SK-N-SH treated with all-trans-retinoic acid at 6 μM for 48 hours (cell line): ENCODE results near the gene TNS1.

ENCODE experiments used
- ATAC-seq: fragments of 200-7000 bp; cut with Tn5 transposase; 3 replicates; pipeline ENCODE4 v1.9.1; 2020; ENCODE audit warnings: mild to moderate bottlenecking, moderate library complexity
- ARNTL ChIP-seq: fragments of 450-650 bp; formaldehyde crosslinking; IDR thresholded peaks from 2 replicates; pipeline ENCODE4 v1.5.0; 2020; ENCODE audit warnings: low read depth, mild to moderate bottlenecking, moderate library complexity, borderline replicate concordance
- BACH2 ChIP-seq: fragments of 250-450 bp; sonication (Bioruptor Pico); IDR thresholded peaks from 2 replicates; pipeline ENCODE4 v1.9.0; 2021; ENCODE audit warnings: mild to moderate bottlenecking, borderline replicate concordance
- CREB5 ChIP-seq: fragments of 250-450 bp; sonication (Bioruptor Pico); IDR thresholded peaks from 2 replicates; pipeline ENCODE4 v1.5.1; 2020; ENCODE audit warnings: low read depth, mild to moderate bottlenecking, moderate library complexity
- CSDC2 ChIP-seq: fragments of 250-450 bp; sonication (Bioruptor Pico); IDR thresholded peaks from 2 replicates; pipeline ENCODE4 v1.5.0; 2020; ENCODE audit warnings: mild to moderate bottlenecking, moderate library complexity
- ESRRG ChIP-seq: fragments of 250-450 bp; sonication (Bioruptor Pico); IDR thresholded peaks from 2 replicates; pipeline ENCODE4 v1.6.1; 2021; ENCODE audit warnings: mild to moderate bottlenecking
- GLIS3 ChIP-seq: fragments of 250-450 bp; sonication (Bioruptor Pico); IDR thresholded peaks from 2 replicates; pipeline ENCODE4 v1.5.0; 2020; ENCODE audit warnings: mild to moderate bottlenecking, moderate library complexity
- ISL1 ChIP-seq: fragments of 250-450 bp; sonication (Bioruptor Pico); IDR thresholded peaks from 2 replicates; pipeline ENCODE4 v2.1.2; 2022; ENCODE audit warnings: mild to moderate bottlenecking, moderate library complexity
- OSR1 ChIP-seq: fragments of 250-450 bp; sonication (Bioruptor Pico); IDR thresholded peaks from 2 replicates; pipeline ENCODE4 v1.8.0; 2022; ENCODE audit warnings: moderate library complexity, mild to moderate bottlenecking, inconsistent platforms
- PPARA ChIP-seq: fragments of 250-450 bp; sonication (Bioruptor Pico); IDR thresholded peaks from 2 replicates; pipeline ENCODE4 v1.5.0; 2020; ENCODE audit warnings: mild to moderate bottlenecking, borderline replicate concordance
- RARB ChIP-seq: fragments of 250-450 bp; sonication (Bioruptor Pico); IDR thresholded peaks from 2 replicates; pipeline ENCODE4 v1.8.0; 2021; ENCODE audit warnings: mild to moderate bottlenecking, moderate library complexity
- SNAI2 ChIP-seq: fragments of 250-450 bp; sonication (Bioruptor Pico); IDR thresholded peaks from 2 replicates; pipeline ENCODE4 v1.5.0; 2020; ENCODE audit warnings: mild to moderate bottlenecking, moderate library complexity
- TCF4 ChIP-seq: fragments of 250-450 bp; sonication (Bioruptor Pico); IDR thresholded peaks from 2 replicates; pipeline ENCODE4 v1.8.0; 2021; ENCODE audit warnings: mild to moderate bottlenecking, moderate library complexity, borderline replicate concordance
- TOX ChIP-seq: fragments of 250-450 bp; sonication (Bioruptor Pico); IDR thresholded peaks from 2 replicates; pipeline ENCODE4 v1.8.0; 2021; ENCODE audit warnings: mild to moderate bottlenecking, moderate library complexity, borderline replicate concordance
- TSHZ2 ChIP-seq: fragments of 250-450 bp; sonication (Bioruptor Pico); IDR thresholded peaks from 2 replicates; pipeline ENCODE4 v1.5.0; 2020; ENCODE audit warnings: mild to moderate bottlenecking, moderate library complexity
- ZC3H10 ChIP-seq: fragments of 250-450 bp; sonication (Bioruptor Pico); IDR thresholded peaks from 2 replicates; pipeline ENCODE4 v1.5.1; 2021; ENCODE audit warnings: mild to moderate bottlenecking, moderate library complexity
- ZFP3 ChIP-seq: fragments of 250-450 bp; sonication (Bioruptor Pico); IDR thresholded peaks from 2 replicates; pipeline ENCODE4 v1.5.0; 2020; ENCODE audit warnings: mild to moderate bottlenecking, moderate library complexity
- ZFP30 ChIP-seq: fragments of 450-650 bp; formaldehyde crosslinking; IDR thresholded peaks from 2 replicates; pipeline ENCODE4 v1.5.0; 2022; ENCODE audit warnings: mild to moderate bottlenecking, moderate library complexity
- ZNF565 ChIP-seq: fragments of 450-650 bp; formaldehyde crosslinking; conservative IDR thresholded peaks from 2 replicates; pipeline ENCODE4 v1.5.0; 2020; ENCODE audit warnings: low read depth, mild to moderate bottlenecking, moderate library complexity
- ZNF70 ChIP-seq: fragments of 450-650 bp; formaldehyde crosslinking; IDR thresholded peaks from 2 replicates; pipeline ENCODE4 v1.5.0; 2020; ENCODE audit warnings: mild to moderate bottlenecking, moderate library complexity
- ZNF8 ChIP-seq: fragments of 450-650 bp; formaldehyde crosslinking; IDR thresholded peaks from 2 replicates; pipeline ENCODE4 v1.5.0; 2020; ENCODE audit warnings: mild to moderate bottlenecking, moderate library complexity
- TF ChIP-seq, protein P1 (sequence below): fragments of 250-450 bp; sonication (Bioruptor Pico); IDR thresholded peaks from 2 replicates; pipeline ENCODE4 v1.8.0; 2020; ENCODE audit warnings: mild to moderate bottlenecking, moderate library complexity, borderline replicate concordance
- TF ChIP-seq, protein P2 (sequence below): fragments of 250-450 bp; sonication (Bioruptor Pico); IDR thresholded peaks from 2 replicates; pipeline ENCODE4 v1.8.0; 2021; ENCODE audit warnings: low read depth, mild to moderate bottlenecking, moderate library complexity, borderline replicate concordance

Gene TNS1

GRCh38 chr2:218022131-218022850 is 19.5 kb upstream of the TNS1 start:
- TF ChIP-seq, protein P1, sequence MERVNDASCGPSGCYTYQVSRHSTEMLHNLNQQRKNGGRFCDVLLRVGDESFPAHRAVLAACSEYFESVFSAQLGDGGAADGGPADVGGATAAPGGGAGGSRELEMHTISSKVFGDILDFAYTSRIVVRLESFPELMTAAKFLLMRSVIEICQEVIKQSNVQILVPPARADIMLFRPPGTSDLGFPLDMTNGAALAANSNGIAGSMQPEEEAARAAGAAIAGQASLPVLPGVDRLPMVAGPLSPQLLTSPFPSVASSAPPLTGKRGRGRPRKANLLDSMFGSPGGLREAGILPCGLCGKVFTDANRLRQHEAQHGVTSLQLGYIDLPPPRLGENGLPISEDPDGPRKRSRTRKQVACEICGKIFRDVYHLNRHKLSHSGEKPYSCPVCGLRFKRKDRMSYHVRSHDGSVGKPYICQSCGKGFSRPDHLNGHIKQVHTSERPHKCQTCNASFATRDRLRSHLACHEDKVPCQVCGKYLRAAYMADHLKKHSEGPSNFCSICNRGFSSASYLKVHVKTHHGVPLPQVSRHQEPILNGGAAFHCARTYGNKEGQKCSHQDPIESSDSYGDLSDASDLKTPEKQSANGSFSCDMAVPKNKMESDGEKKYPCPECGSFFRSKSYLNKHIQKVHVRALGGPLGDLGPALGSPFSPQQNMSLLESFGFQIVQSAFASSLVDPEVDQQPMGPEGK = no peak
- TF ChIP-seq CSDC2 (CRISPR knock-in tag) = no peak
- TF ChIP-seq BACH2 (CRISPR knock-in tag) = no peak
- no peak for TF ChIP-seq PPARA
- TF ChIP-seq TOX (CRISPR knock-in tag) = no peak
- TF ChIP-seq RARB (CRISPR knock-in tag) = no peak
- TF ChIP-seq, protein P2, sequence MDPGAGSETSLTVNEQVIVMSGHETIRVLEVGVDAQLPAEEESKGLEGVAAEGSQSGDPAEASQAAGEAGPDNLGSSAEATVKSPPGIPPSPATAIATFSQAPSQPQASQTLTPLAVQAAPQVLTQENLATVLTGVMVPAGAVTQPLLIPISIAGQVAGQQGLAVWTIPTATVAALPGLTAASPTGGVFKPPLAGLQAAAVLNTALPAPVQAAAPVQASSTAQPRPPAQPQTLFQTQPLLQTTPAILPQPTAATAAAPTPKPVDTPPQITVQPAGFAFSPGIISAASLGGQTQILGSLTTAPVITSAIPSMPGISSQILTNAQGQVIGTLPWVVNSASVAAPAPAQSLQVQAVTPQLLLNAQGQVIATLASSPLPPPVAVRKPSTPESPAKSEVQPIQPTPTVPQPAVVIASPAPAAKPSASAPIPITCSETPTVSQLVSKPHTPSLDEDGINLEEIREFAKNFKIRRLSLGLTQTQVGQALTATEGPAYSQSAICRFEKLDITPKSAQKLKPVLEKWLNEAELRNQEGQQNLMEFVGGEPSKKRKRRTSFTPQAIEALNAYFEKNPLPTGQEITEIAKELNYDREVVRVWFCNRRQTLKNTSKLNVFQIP (CRISPR knock-in tag) = no peak
- no peak for TF ChIP-seq ESRRG (CRISPR knock-in tag)
- no peak for TF ChIP-seq ZNF565 (CRISPR knock-in tag)
- TF ChIP-seq ZC3H10 (CRISPR knock-in tag) = no peak
- TF ChIP-seq SNAI2 = no peak
- TF ChIP-seq, all 23 proteins: peak for 0
- no peak for ATAC-seq

DNA sequence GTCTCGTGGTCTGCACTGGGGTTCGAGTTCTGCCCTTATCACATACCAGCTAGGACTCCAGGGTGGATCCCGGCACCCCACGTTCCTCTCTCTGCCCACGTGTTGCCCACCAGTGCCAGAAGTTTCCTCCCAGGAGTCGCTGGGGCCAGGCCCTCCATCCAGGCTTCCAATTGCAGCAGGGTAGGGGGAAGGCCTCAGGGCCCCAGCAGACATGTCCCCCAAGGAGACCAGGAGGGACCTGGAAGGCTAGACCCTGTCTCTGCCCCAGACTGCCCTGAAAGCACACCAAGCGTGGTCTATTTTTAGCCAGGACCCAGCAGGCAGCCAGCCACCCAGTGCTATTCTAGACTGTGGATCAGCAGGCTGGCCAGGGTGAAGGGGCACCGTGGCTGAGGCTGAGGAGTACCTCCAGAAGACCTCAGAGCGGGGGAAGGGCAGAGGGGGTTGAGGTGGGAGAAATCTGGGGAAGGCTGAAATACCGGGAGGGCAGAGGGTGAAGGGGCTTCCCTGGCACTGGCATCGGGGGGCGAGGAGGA is 18.8 kb upstream of the TNS1 start:
- TF ChIP-seq ZNF8 = no peak
- TF ChIP-seq SNAI2 = no peak
- TF ChIP-seq, protein P1 = no peak
- no peak for TF ChIP-seq OSR1 (CRISPR knock-in tag)
- no peak for TF ChIP-seq ZNF70 (CRISPR knock-in tag)
- no peak for TF ChIP-seq ISL1 (CRISPR knock-in tag)
- TF ChIP-seq, all 23 proteins: peak for 0
- no peak for ATAC-seq

- no peak for ATAC-seq
- TF ChIP-seq ZNF8 (no peak), ZFP30 (CRISPR knock-in tag) (no peak), ESRRG (CRISPR knock-in tag) (no peak), CREB5 (CRISPR knock-in tag) (no peak), GLIS3 (CRISPR knock-in tag) (no peak), ARNTL (CRISPR knock-in tag) (no peak), CSDC2 (CRISPR knock-in tag) (no peak), ZFP3 (CRISPR knock-in tag) (no peak), OSR1 (CRISPR knock-in tag) (no peak), TCF4 (CRISPR knock-in tag) (no peak), PPARA (no peak), ZNF565 (CRISPR knock-in tag) (no peak), BACH2 (CRISPR knock-in tag) (no peak), TSHZ2 (no peak), ZNF70 (CRISPR knock-in tag) (no peak)
- TF ChIP-seq, protein P1 = no peak
- TF ChIP-seq, protein P2 (CRISPR knock-in tag) = no peak
These were observed 18.3 kb upstream of the TNS1 start for GRCh38 chr2:218020966-218021535.
